Measurements from ENCODE around the gene KLHDC7B.
A peak's percentile ranks its signal among the peaks of the same experiment; 100 is the strongest.

Gene KLHDC7B

GRCh38 chr22:50573491-50574382, 28.0 kb downstream of the KLHDC7B start:
- TF ChIP-seq CTCF (IDR thresholded peaks at IDR 0.05; ENCODE audit: insufficient read depth, low read length, missing control alignments): no peak
- DNase-seq (ENCODE audit: low read depth, low spot score): no peak
- no peak overlapping the region for H3K4me3 ChIP-seq (ENCODE audit: low read depth, low read length)
- POLR2A ChIA-PET: no interaction called here
- CTCF ChIA-PET: interaction anchor here (2.5 to 8.8 kb wide), 3 partner anchors 9 to 119 kb away, joined by 13 to 124 read pairs (median 36); partner anchors contain the start of gene SYCE3

GRCh38 chr22:50574383-50574755, 28.7 kb downstream of the KLHDC7B start:
- H3K4me3 ChIP-seq (ENCODE audit: low read depth, low read length): no peak overlapping the region
- POLR2A ChIA-PET: no interaction called here
- no peak for TF ChIP-seq CTCF (IDR thresholded peaks at IDR 0.05; ENCODE audit: insufficient read depth, low read length, missing control alignments)
- no peak for DNase-seq (ENCODE audit: low read depth, low spot score)
- CTCF ChIA-PET: interaction anchor here (2.5 to 8.8 kb wide), 3 partner anchors 10 to 118 kb away, joined by 13 to 124 read pairs (median 36); partner anchors contain the start of gene SYCE3

GRCh38 chr22:50575426-50575941, 29.8 kb downstream of the KLHDC7B start:
- H3K4me3 ChIP-seq (ENCODE audit: low read depth, low read length): no peak overlapping the region
- POLR2A ChIA-PET: interaction anchor here (1.1 kb wide), 1 partner anchor 50 kb away, joined by 4 read pairs; the partner anchor contains the start of gene SCO2
- CTCF ChIA-PET: interaction anchor here (0.7 to 8.8 kb wide), 7 partner anchors 11 to 124 kb away, joined by 3 to 124 read pairs (median 6); partner anchors contain the start of genes ARSA, SCO2 and SYCE3

GRCh38 chr22:50576070-50576469, 30.4 kb downstream of the KLHDC7B start:
- CTCF ChIA-PET: interaction anchor here (0.7 to 8.8 kb wide), 10 partner anchors 11 to 136 kb away, joined by 3 to 124 read pairs (median 4); partner anchors contain the start of genes ARSA, SCO2 and SYCE3
- no peak overlapping the region for H3K4me3 ChIP-seq (ENCODE audit: low read depth, low read length)
- no peak for DNase-seq (ENCODE audit: low read depth, low spot score)
- POLR2A ChIA-PET: no interaction called here
- TF ChIP-seq CTCF (IDR thresholded peaks at IDR 0.05; ENCODE audit: insufficient read depth, low read length, missing control alignments): peak; percentile 25

More at GRCh38 chr22:50575426-50575941, 29.8 kb downstream of the KLHDC7B start:
- DNase-seq (ENCODE audit: low read depth, low spot score): no peak
- no peak for TF ChIP-seq CTCF (IDR thresholded peaks at IDR 0.05; ENCODE audit: insufficient read depth, low read length, missing control alignments)

- TF ChIP-seq CTCF (IDR thresholded peaks at IDR 0.05; ENCODE audit: insufficient read depth, low read length, missing control alignments): no peak
- no peak overlapping the region for H3K4me3 ChIP-seq (ENCODE audit: low read depth, low read length)
- ChIA-PET POLR2A (interaction anchor here (0.9 kb wide), 1 partner anchor 50 kb away, joined by 3 read pairs; no protein-coding TSS in a partner anchor), CTCF (interaction anchor here (0.9 to 8.8 kb wide), 7 partner anchors 12 to 135 kb away, joined by 3 to 124 read pairs (median 4); partner anchors contain the start of gene SYCE3)
- DNase-seq (ENCODE audit: low read depth, low spot score): no peak
These were observed 31.4 kb downstream of the KLHDC7B start for GRCh38 chr22:50576806-50577696.

Measured in AG04449 (cell line).